IMR-90 (cell line): ENCODE data around the gene NCAPG2. TPM values are rescaled to one million over a fixed set of nuclear protein-coding genes. Genes with fewer than 3 reads are reported as not detected.

Source experiments
- ATAC-seq: fragments of 200-7000 bp; cut with Tn5 transposase; 2 replicates; pipeline ENCODE4 v1.9.1; 2020; ENCODE audit warnings: low read depth, mild to moderate bottlenecking, moderate library complexity
- BruUV-seq: library from RNA; stranded (reverse); fragments of 400-500 nt; replicated peaks from 2 replicates; lab custom pipeline; 2021; lab: Mats Ljungman, UMichigan
- CTCF ChIA-PET: fragments of 300-600 bp; formaldehyde crosslinking; extraction: SDS; loops from one replicate; lab custom pipeline; 2021; ENCODE audit warnings: antibody characterized with exemption; lab: Yijun Ruan, JAX
- POLR2A ChIA-PET: fragments of 300-600 bp; sonication (Branson Sonifier 250); formaldehyde crosslinking; loops from one replicate; lab custom pipeline; 2022; ENCODE audit warnings: antibody characterized with exemption; ENCODE audit not compliant: unreplicated experiment; lab: Charles Lee
- DNase-seq: peaks from one replicate; pipeline ENCODE4 v3.0.0; 2013
- H2AFZ ChIP-seq: replicated peaks from 2 replicates; pipeline ENCODE3; 2013; ENCODE audit warnings: low read length, mild to moderate bottlenecking; ENCODE audit not compliant: poor library complexity
- H2AK5ac ChIP-seq: 2 replicates; pipeline ENCODE4 v1.6.1; 2013; ENCODE audit warnings: low read depth, low read length, inconsistent platforms
- H2AK9ac ChIP-seq: replicated peaks from 2 replicates; pipeline ENCODE3; 2013; ENCODE audit warnings: mild to moderate bottlenecking, low read depth, low read length, moderate library complexity; ENCODE audit not compliant: poor library complexity
- H2BK120ac ChIP-seq: 2 replicates; pipeline ENCODE4 v1.6.1; 2013; ENCODE audit warnings: low read depth, low read length, inconsistent platforms
- H2BK15ac ChIP-seq: 3 replicates; pipeline ENCODE4 v1.6.1; 2013; ENCODE audit warnings: low read depth, low read length, inconsistent platforms
- H2BK20ac ChIP-seq: 2 replicates; pipeline ENCODE4 v1.6.1; 2013; ENCODE audit warnings: low read depth, mild to moderate bottlenecking, inconsistent platforms, low read length, moderate library complexity
- H2BK5ac ChIP-seq: 2 replicates; pipeline ENCODE4 v1.6.1; 2013; ENCODE audit warnings: mild to moderate bottlenecking, low read depth, low read length, inconsistent platforms; ENCODE audit not compliant: poor library complexity, severe bottlenecking
- H3K14ac ChIP-seq: replicated peaks from 2 replicates; pipeline ENCODE4 v1.6.1; 2013; ENCODE audit warnings: low read depth, low read length, inconsistent platforms
- H3K18ac ChIP-seq: 2 replicates; pipeline ENCODE4 v1.6.1; 2013; ENCODE audit warnings: low read depth, low read length, control low read depth
- H3K23ac ChIP-seq: 2 replicates; pipeline ENCODE4 v1.6.1; 2013; ENCODE audit warnings: low read depth, low read length, inconsistent platforms
- H3K27ac ChIP-seq: 2 replicates; pipeline ENCODE4 v1.5.1; 2013; ENCODE audit warnings: mild to moderate bottlenecking, control low read depth, low read length; ENCODE audit not compliant: insufficient read depth
- H3K27me3 ChIP-seq: 2 replicates; pipeline ENCODE4 v1.6.1; 2013; ENCODE audit warnings: low read length; ENCODE audit not compliant: control insufficient read depth, insufficient read depth
- H3K36me3 ChIP-seq: 2 replicates; pipeline ENCODE4 v1.6.1; 2013; ENCODE audit warnings: low read length, mixed read lengths; ENCODE audit not compliant: control insufficient read depth, insufficient read depth
- H3K4ac ChIP-seq: 2 replicates; pipeline ENCODE4 v1.6.1; 2013; ENCODE audit warnings: low read depth, low read length, inconsistent platforms
- H3K4me1 ChIP-seq: 2 replicates; pipeline ENCODE4 v1.6.1; 2013; ENCODE audit warnings: low read length, mixed read lengths; ENCODE audit not compliant: control insufficient read depth, insufficient read depth
- H3K4me2 ChIP-seq: 2 replicates; pipeline ENCODE4 v1.6.1; 2013; ENCODE audit warnings: low read depth, mild to moderate bottlenecking, control low read depth, low read length, moderate library complexity
- H3K4me3 ChIP-seq: 2 replicates; pipeline ENCODE4 v1.5.1; 2013; ENCODE audit warnings: low read depth, mild to moderate bottlenecking, control low read depth, low read length, moderate library complexity; ENCODE audit not compliant: insufficient read depth
- H3K56ac ChIP-seq: 2 replicates; pipeline ENCODE4 v1.6.1; 2013; ENCODE audit warnings: low read length, inconsistent platforms; ENCODE audit not compliant: insufficient read depth; ENCODE audit errors: extremely low read depth
- H3K79me1 ChIP-seq, 2 experiments: 2 replicates each; pipeline ENCODE4 v1.6.1; 2013; ENCODE audit warnings: low read length in 2 of 2, inconsistent platforms in 1 of 2, low read depth in 1 of 2
- H3K9ac ChIP-seq: 2 replicates; pipeline ENCODE4 v1.6.1; 2013; ENCODE audit warnings: low read depth, low read length, control low read depth
- H3K9me1 ChIP-seq: 2 replicates; pipeline ENCODE4 v1.6.1; 2013; ENCODE audit warnings: low read length, inconsistent platforms; ENCODE audit not compliant: insufficient read depth
- H3K9me3 ChIP-seq: 2 replicates; pipeline ENCODE4 v1.6.1; 2013; ENCODE audit warnings: low read length; ENCODE audit not compliant: control insufficient read depth, insufficient read depth
- H4K20me1 ChIP-seq: 2 replicates; pipeline ENCODE4 v1.6.1; 2013; ENCODE audit warnings: low read length, inconsistent platforms; ENCODE audit not compliant: insufficient read depth
- H4K5ac ChIP-seq: 2 replicates; pipeline ENCODE4 v1.6.1; 2013; ENCODE audit warnings: mild to moderate bottlenecking, low read depth, low read length, control low read depth
- H4K8ac ChIP-seq, 2 experiments: 2 replicates each; pipeline ENCODE4 v1.6.1; 2013; ENCODE audit warnings: low read depth in 2 of 2, low read length in 2 of 2, control low read depth in 1 of 2, inconsistent platforms in 1 of 2
- H4K91ac ChIP-seq: 2 replicates; pipeline ENCODE4 v1.6.1; 2013; ENCODE audit warnings: low read depth, low read length, inconsistent platforms; ENCODE audit not compliant: insufficient read depth
- BHLHE40 ChIP-seq: fragments of 150-350 bp; IDR thresholded peaks from 2 replicates; pipeline ENCODE4 v1.6.1; 2016; ENCODE audit warnings: mild to moderate bottlenecking, low read depth, low read length
- MXI1 ChIP-seq: IDR thresholded peaks from 2 replicates; pipeline ENCODE4 v1.6.1; 2012; ENCODE audit warnings: low read depth, mild to moderate bottlenecking, low read length, moderate library complexity, borderline replicate concordance
- RFX5 ChIP-seq: IDR thresholded peaks from 2 replicates; pipeline ENCODE4 v1.8.0; 2012; ENCODE audit warnings: low read depth, mild to moderate bottlenecking, low read length, moderate library complexity
- WGBS, 2 experiments: methylation state at CpG; one replicate each; pipeline versions ENCODE4 v1.1.5 to v1.1.7; 2013; ENCODE audit warnings: missing lambda C conversion rate in 2 of 2; ENCODE audit not compliant: insufficient read length in 1 of 2; ENCODE audit errors: extremely low coverage in 2 of 2; 5-methylcytosine and 5-hydroxymethylcytosine counted together
- dilution Hi-C: fragments of 300-500 bp; cut with HindIII; formaldehyde crosslinking; loops from one replicate; pipeline ENCODE4 v1.14.3; 2018; ENCODE audit warnings: low sequenced_read_pairs; ENCODE audit not compliant: unreplicated experiment
- in situ Hi-C: fragments of 300-500 bp; cut with MboI; formaldehyde crosslinking; loops from 3 replicates; pipeline ENCODE4 v1.14.3; 2019; ENCODE audit warnings: low sequenced_read_pairs, inconsistent platforms, mixed read lengths
- intact Hi-C: fragments of 100-400 bp; cut with micrococcal nuclease; formaldehyde crosslinking; loops from 2 replicates; pipeline ENCODE4 v1.10.0; 2022
- polyA plus RNA-seq, 3 experiments: library from polyadenylated mRNA; depleted of rRNA; stranded (reverse); fragments of >200 nt; gene quantifications; 2 replicates each; pipeline ENCODE4 v1.2.3, GENCODE V29; 2012; ENCODE audit warnings: low replicate concordance in 1 of 3
- total RNA-seq: library from RNA; depleted of rRNA; stranded (reverse); fragments of >200 nt; gene quantifications from 2 replicates; pipeline ENCODE4 v1.2.3, GENCODE V29; 2012

Gene NCAPG2
- total and polyA plus RNA-seq, 2 of the 4 experiments (the other 2 are of a cell fraction): 25.6 to 25.8 TPM

- ChIA-PET CTCF (interaction anchor here (0.7 kb wide), 1 partner anchor 152 kb away, joined by 3 read pairs; no protein-coding TSS in a partner anchor), POLR2A (no interaction called here)
- Histone ChIP-seq H3K9me3 (no peaks in the 10 kb centered on the region), H4K91ac (no peak overlapping the region), H2AFZ (no peak overlapping the region), H3K27me3 (no peaks in the 10 kb centered on the region), H4K20me1 (no peaks in the 10 kb centered on the region), H2AK5ac (no peak overlapping the region), H2BK15ac (no peak overlapping the region), H3K4me2 (no peak overlapping the region), H2BK20ac (no peak overlapping the region), H3K4ac (no peak overlapping the region), H4K8ac (no peak overlapping the region), H3K27ac (no peak overlapping the region), H3K14ac (no peak overlapping the region), H2AK9ac (no peak overlapping the region), H2BK120ac (no peak overlapping the region), H3K23ac (no peak overlapping the region), H3K4me1 (peaks cover 2% of the 10 kb centered on the region; the same call in 1 of the 2 replicates), H3K4me3 (no peak overlapping the region), H3K18ac (no peak overlapping the region), H3K9ac (no peak overlapping the region), H3K56ac (no peak overlapping the region), H4K5ac (no peak overlapping the region), H2BK5ac (no peak overlapping the region), H3K79me1 (peaks cover 0 to 3% of the 10 kb centered on the region in 2 experiments; a peak in 2 of 4 replicates), H3K9me1 (peaks cover 10% of the 10 kb centered on the region; the same call in 1 of the 2 replicates), H3K36me3 (peaks cover 32% of the 10 kb centered on the region)
- DNase-seq: no peak
- in situ Hi-C loops (no loop called here), dilution Hi-C loops (no loop called here), intact Hi-C loops (no loop called here)
- no peak for ATAC-seq
- TF ChIP-seq BHLHE40 (no peak), RFX5 (no peak), MXI1 (no peak)
- BruUV-seq: no TSS peak
- no CpG with 5 or more reads among the region's 1 CpG for WGBS, 2 experiments
Measured at GRCh38 chr7:158733220-158733519, 28.6 kb upstream of the NCAPG2 start.
